ENCODE results near the gene FAM3B. TPM values are rescaled to one million over a fixed set of nuclear protein-coding genes. Genes with fewer than 3 reads are reported as not detected.
"Not testable (repeated sequence)": the region's sequence is repeated elsewhere in the genome, so short reads cannot be mapped to it uniquely, and the experiment has no call there.

Gene FAM3B
- total and polyA plus RNA-seq, 2 experiments from 2014 or later, result 2.5 to 3.6 TPM

DNA sequence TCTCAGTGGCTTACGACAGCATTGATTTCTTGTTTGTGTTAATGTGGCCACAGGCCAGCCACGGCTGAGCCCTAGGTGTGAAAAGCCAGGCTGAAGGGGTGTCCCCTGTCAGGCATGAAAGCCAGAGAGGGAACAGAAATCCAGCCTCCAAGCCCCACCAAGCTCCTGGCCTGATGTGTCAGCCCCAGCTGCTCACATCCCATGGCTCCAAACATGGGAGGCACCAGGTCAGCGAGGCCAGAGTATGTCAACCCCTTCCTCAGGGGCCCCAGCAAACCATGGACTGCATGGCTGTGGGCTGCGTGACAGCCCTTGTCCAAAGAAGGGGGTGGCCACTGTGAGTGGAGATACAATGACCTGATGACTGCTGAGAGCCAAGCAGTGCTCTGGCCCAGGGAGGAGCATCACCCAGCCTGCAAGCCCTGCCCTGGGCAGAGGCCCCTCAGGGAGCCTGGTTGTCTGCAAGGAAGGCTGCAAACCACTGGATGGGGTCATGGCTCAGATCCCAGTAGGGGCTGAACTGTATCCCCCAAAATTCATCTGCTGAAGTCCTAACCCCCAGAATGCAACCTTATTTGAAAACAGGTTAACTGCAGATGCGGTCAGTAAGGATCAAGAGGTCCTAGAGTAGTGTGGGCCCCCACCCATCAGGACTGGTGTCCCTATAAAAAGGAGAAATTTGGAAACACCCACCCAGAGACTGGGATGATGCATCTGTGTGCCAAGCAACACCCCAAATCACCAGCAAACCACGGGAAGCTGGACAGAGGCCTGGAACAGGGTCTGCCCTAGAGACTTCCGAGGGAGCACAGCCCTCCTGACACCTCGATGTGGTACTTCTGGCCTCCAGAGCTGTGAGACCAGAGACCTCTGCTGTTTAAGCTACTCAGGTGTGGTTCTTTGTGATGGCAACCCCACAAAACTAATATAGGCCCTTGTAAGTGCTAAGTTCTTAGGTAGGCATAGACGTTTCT, 41.9 kb downstream of the FAM3B start:
- H3K4me3 Mint-ChIP-seq, result no peak overlapping the region
- H3K4me1 ChIP-seq (ENCODE audit: insufficient read depth), result no peaks in the 10 kb centered on the region; the same call in 1 of the 2 replicates
- no peak overlapping the region for H2AFZ ChIP-seq
- TF ChIP-seq EZH2phosphoT487 (IDR thresholded peaks at IDR 0.05; ENCODE audit: unreplicated experiment) (no peak), NANOG (IDR thresholded peaks at IDR 0.05; ENCODE audit: borderline replicate concordance) (no peak), ZNF331 (CRISPR knock-in tag; IDR thresholded peaks at IDR 0.05; ENCODE audit: low read depth) (no peak), EZH2 (IDR thresholded peaks at IDR 0.05; ENCODE audit: low read depth, unreplicated experiment) (no peak), JUNB (IDR thresholded peaks at IDR 0.05; ENCODE audit: unreplicated experiment) (no peak), CREB1 (CRISPR knock-in tag; IDR thresholded peaks at IDR 0.05; ENCODE audit: low read depth) (no peak)
- TF ChIP-seq, protein P1, sequence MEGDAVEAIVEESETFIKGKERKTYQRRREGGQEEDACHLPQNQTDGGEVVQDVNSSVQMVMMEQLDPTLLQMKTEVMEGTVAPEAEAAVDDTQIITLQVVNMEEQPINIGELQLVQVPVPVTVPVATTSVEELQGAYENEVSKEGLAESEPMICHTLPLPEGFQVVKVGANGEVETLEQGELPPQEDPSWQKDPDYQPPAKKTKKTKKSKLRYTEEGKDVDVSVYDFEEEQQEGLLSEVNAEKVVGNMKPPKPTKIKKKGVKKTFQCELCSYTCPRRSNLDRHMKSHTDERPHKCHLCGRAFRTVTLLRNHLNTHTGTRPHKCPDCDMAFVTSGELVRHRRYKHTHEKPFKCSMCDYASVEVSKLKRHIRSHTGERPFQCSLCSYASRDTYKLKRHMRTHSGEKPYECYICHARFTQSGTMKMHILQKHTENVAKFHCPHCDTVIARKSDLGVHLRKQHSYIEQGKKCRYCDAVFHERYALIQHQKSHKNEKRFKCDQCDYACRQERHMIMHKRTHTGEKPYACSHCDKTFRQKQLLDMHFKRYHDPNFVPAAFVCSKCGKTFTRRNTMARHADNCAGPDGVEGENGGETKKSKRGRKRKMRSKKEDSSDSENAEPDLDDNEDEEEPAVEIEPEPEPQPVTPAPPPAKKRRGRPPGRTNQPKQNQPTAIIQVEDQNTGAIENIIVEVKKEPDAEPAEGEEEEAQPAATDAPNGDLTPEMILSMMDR (conservative IDR thresholded peaks at IDR 0.05; ENCODE audit: low read depth in 2 of 2), result no peak
- TF ChIP-seq, protein P2, sequence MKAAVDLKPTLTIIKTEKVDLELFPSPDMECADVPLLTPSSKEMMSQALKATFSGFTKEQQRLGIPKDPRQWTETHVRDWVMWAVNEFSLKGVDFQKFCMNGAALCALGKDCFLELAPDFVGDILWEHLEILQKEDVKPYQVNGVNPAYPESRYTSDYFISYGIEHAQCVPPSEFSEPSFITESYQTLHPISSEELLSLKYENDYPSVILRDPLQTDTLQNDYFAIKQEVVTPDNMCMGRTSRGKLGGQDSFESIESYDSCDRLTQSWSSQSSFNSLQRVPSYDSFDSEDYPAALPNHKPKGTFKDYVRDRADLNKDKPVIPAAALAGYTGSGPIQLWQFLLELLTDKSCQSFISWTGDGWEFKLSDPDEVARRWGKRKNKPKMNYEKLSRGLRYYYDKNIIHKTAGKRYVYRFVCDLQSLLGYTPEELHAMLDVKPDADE (IDR thresholded peaks at IDR 0.05), result no peak
- peaks cover 2% of the 10 kb centered on the region for H3K27me3 Mint-ChIP-seq (ENCODE audit: insufficient read depth, low read depth, poor library complexity)
- H3K9me2 ChIP-seq (ENCODE audit: insufficient read depth), result 0 out of 2 replicates have a peak, but pooled peaks cover 4% of the 10 kb centered on the region
- no peaks in the 10 kb centered on the region for H3K79me2 ChIP-seq (replicated peaks; ENCODE audit: insufficient read depth)
- no peaks in the 10 kb centered on the region for H4K20me1 ChIP-seq (replicated peaks; ENCODE audit: insufficient read depth)
- no peak for ATAC-seq
- no peak overlapping the region for H3K4me3 ChIP-seq
- H3K9me3 Mint-ChIP-seq, result no peaks in the 10 kb centered on the region
- peaks cover 12% of the 10 kb centered on the region for H3K4me1 Mint-ChIP-seq
- H3K36me3 Mint-ChIP-seq (ENCODE audit: low read depth), result no peaks in the 10 kb centered on the region
- no peaks in the 10 kb centered on the region for H3K27me3 ChIP-seq (ENCODE audit: insufficient read depth)
- no peaks in the 10 kb centered on the region for H3F3A ChIP-seq (replicated peaks; ENCODE audit: low read depth)
- H3K4me2 ChIP-seq, result no peak overlapping the region
- H3K27ac Mint-ChIP-seq, result no peak overlapping the region
- no peak for DNase-seq (ENCODE audit: low spot score)
- no peaks in the 10 kb centered on the region for H3K36me3 ChIP-seq (ENCODE audit: insufficient read depth)
- no peak overlapping the region for H3K27ac ChIP-seq (ENCODE audit: low read depth)

DNA sequence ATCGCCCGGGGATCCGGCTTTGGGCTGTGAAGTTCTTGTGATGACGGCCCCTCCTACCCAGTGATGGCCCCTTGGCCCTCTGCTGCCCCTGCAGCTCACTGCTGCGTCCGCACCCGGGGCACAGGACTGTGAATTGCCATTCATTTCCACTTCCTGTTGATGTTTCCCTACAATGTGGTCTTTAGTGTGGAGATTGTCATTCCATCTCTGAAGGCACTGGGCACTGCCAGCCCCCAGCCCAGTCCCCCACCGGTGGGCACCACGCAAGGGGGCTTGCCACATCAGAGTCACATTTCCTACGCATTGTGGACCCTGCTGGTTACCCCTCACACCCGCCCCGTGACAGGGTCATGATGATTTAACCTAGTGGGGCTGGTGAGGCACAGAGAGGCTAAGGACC, 42.7 kb downstream of the FAM3B start:
- Mint-ChIP-seq H3K27ac (no peak overlapping the region), H3K9me3 (no peaks in the 10 kb centered on the region), H3K4me3 (no peak overlapping the region), H3K27me3 (ENCODE audit: insufficient read depth, low read depth, poor library complexity) (peaks cover 2% of the 10 kb centered on the region), H3K4me1 (peaks cover 12% of the 10 kb centered on the region), H3K36me3 (ENCODE audit: low read depth) (no peaks in the 10 kb centered on the region)
- Histone ChIP-seq H3K27ac (ENCODE audit: low read depth) (no peak overlapping the region), H3F3A (replicated peaks; ENCODE audit: low read depth) (no peaks in the 10 kb centered on the region), H3K36me3 (ENCODE audit: insufficient read depth) (no peaks in the 10 kb centered on the region), H4K20me1 (replicated peaks; ENCODE audit: insufficient read depth) (no peaks in the 10 kb centered on the region), H2AFZ (peak overlapping the region; percentile 72; the same call in 1 of the 2 replicates), H3K79me2 (replicated peaks; ENCODE audit: insufficient read depth) (no peaks in the 10 kb centered on the region), H3K27me3 (ENCODE audit: insufficient read depth) (no peaks in the 10 kb centered on the region), H3K9me2 (ENCODE audit: insufficient read depth) (0 out of 2 replicates have a peak, but pooled peaks cover 4% of the 10 kb centered on the region), H3K4me1 (ENCODE audit: insufficient read depth) (no peaks in the 10 kb centered on the region; the same call in 1 of the 2 replicates), H3K4me2 (no peak overlapping the region), H3K4me3 (no peak overlapping the region)
- TF ChIP-seq, protein P1 (conservative IDR thresholded peaks at IDR 0.05; ENCODE audit: low read depth in 2 of 2), result peak in 1 of 2 experiments; percentile 37; a peak in 2 of 4 replicates
- TF ChIP-seq EZH2 (IDR thresholded peaks at IDR 0.05; ENCODE audit: low read depth, unreplicated experiment) (no peak), ZNF114 (CRISPR knock-in tag; IDR thresholded peaks at IDR 0.05) (no peak)
- DNase-seq (ENCODE audit: low spot score), result peak; percentile 67
- peak; percentile 87 for ATAC-seq

DNA sequence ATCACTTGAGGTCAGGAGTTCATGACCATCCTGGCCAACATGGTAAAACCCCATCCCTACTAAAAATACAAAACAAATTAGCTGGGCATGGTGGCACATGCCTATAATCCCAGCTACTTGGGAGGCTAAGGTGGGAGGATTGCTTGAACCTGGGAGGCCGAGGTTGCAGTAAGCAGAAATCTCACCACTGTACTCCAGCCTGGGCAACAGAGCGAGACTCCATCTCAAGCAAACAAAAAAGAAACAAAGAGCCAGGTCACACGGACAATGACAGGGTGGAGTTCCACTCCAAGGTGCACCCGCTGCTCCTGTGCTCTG, 43.1 kb downstream of the FAM3B start:
- H3K36me3 ChIP-seq (ENCODE audit: insufficient read depth); H3K9me3 Mint-ChIP-seq; H3K36me3 Mint-ChIP-seq (ENCODE audit: low read depth); H4K20me1 ChIP-seq (replicated peaks; ENCODE audit: insufficient read depth); H3K27me3 ChIP-seq (ENCODE audit: insufficient read depth); ATAC-seq; H3K4me3 ChIP-seq; H3K27ac Mint-ChIP-seq; DNase-seq (ENCODE audit: low spot score); H3K4me3 Mint-ChIP-seq; H3K27ac ChIP-seq (ENCODE audit: low read depth); H3K4me2 ChIP-seq; H3K27me3 Mint-ChIP-seq (ENCODE audit: insufficient read depth, low read depth, poor library complexity); H3K9me2 ChIP-seq (ENCODE audit: insufficient read depth); H3K4me1 ChIP-seq (ENCODE audit: insufficient read depth); H3K79me2 ChIP-seq (replicated peaks; ENCODE audit: insufficient read depth); H3F3A ChIP-seq (replicated peaks; ENCODE audit: low read depth): not testable (repeated sequence)
- H3K4me1 Mint-ChIP-seq, result peaks cover 12% of the 10 kb centered on the region
- H2AFZ ChIP-seq, result peak overlapping the region; percentile 56; the same call in 1 of the 2 replicates

All from GM23338 (cell line).